ENCODE data around the gene PIK3R6. TPM values are rescaled to one million over a fixed set of nuclear protein-coding genes. Genes with fewer than 3 reads are reported as not detected.

The PIK3R6 gene
- total RNA-seq, 4 donors from 2014 or later = 1.5 to 2.2 (median 2.0) TPM

GRCh38 chr17:8755590-8756255 lies 111.8 kb downstream of the PIK3R6 start:
- Histone ChIP-seq H3K9me3 (no peaks in the 10 kb centered on the region), H3K4me3 (no peak overlapping the region), H3K36me3 (no peaks in the 10 kb centered on the region), H3K27me3 (peaks cover 25% of the 10 kb centered on the region), H3K4me1 (no peaks in the 10 kb centered on the region), H3K27ac (no peak overlapping the region)
- ATAC-seq = no peak
- 88 to 100% methylated on average over 6 to 12 of the region's 12 CpGs for WGBS, 2 donors (ENCODE audit: low coverage in 1 of 2)
- TF ChIP-seq POLR2A (IDR thresholded peaks at IDR 0.05) = no peak
- TF ChIP-seq POLR2AphosphoS5 (IDR thresholded peaks at IDR 0.05) = no peak
- no peak for TF ChIP-seq EP300 (IDR thresholded peaks at IDR 0.05)
- no peak for TF ChIP-seq CTCF (IDR thresholded peaks at IDR 0.05)

- TF ChIP-seq CTCF (IDR thresholded peaks at IDR 0.05) (no peak), POLR2AphosphoS5 (IDR thresholded peaks at IDR 0.05) (no peak), POLR2A (IDR thresholded peaks at IDR 0.05) (no peak), EP300 (IDR thresholded peaks at IDR 0.05) (no peak)
- Histone ChIP-seq H3K27me3 (peaks cover 25% of the 10 kb centered on the region), H3K4me1 (no peaks in the 10 kb centered on the region), H3K4me3 (no peak overlapping the region), H3K9me3 (no peaks in the 10 kb centered on the region), H3K27ac (no peak overlapping the region), H3K36me3 (no peaks in the 10 kb centered on the region)
- WGBS, 2 donors (ENCODE audit: low coverage in 1 of 2) = 75 to 81% methylated on average over 8 of the region's 8 CpGs
- ATAC-seq = no peak
Measured at GRCh38 chr17:8754890-8755289, 112.6 kb downstream of the PIK3R6 start.

GRCh38 chr17:8753976-8754440 lies 113.5 kb downstream of the PIK3R6 start:
- no peak for ATAC-seq
- Histone ChIP-seq H3K4me1 (no peaks in the 10 kb centered on the region), H3K36me3 (no peaks in the 10 kb centered on the region), H3K27me3 (peaks cover 25% of the 10 kb centered on the region), H3K4me3 (no peak overlapping the region), H3K27ac (no peak overlapping the region), H3K9me3 (no peaks in the 10 kb centered on the region)
- WGBS, 2 donors (ENCODE audit: low coverage in 1 of 2) = 29 to 55% methylated on average over 1 of the region's 1 CpG
- TF ChIP-seq POLR2AphosphoS5 (IDR thresholded peaks at IDR 0.05) = no peak

- H3K4me1 ChIP-seq = no peaks in the 10 kb centered on the region
- WGBS, 2 donors (ENCODE audit: low coverage in 1 of 2) = 50 to 51% methylated on average over 2 of the region's 12 CpGs
- no peak overlapping the region for H3K4me3 ChIP-seq
- H3K9me3 ChIP-seq = no peaks in the 10 kb centered on the region
- H3K27ac ChIP-seq = no peak overlapping the region
- no peaks in the 10 kb centered on the region for H3K36me3 ChIP-seq
- ATAC-seq = no peak
- H3K27me3 ChIP-seq = peaks cover 24% of the 10 kb centered on the region
- TF ChIP-seq POLR2AphosphoS5 (IDR thresholded peaks at IDR 0.05) (no peak), POLR2A (IDR thresholded peaks at IDR 0.05) (no peak), CTCF (IDR thresholded peaks at IDR 0.05) (no peak), EP300 (IDR thresholded peaks at IDR 0.05) (no peak)
Measured at GRCh38 chr17:8753136-8753975, 114.1 kb downstream of the PIK3R6 start.

Other genes starting within 250 kb of the PIK3R6 start
- 10 to 100 TPM; 26.0 to 40.9 (median 34.6) TPM for gene MYH10, start 236.9 kb downstream of the PIK3R6 start, total RNA-seq
- gene CCDC42, start 122.8 kb downstream of the PIK3R6 start, total RNA-seq = not detected
- gene SPDYE4, start 109.1 kb downstream of the PIK3R6 start, total RNA-seq = not detected
- under 1 TPM in 1 of 4 donors, not detected in 3; 0.12 TPM for gene MFSD6L, start 68.3 kb downstream of the PIK3R6 start, total RNA-seq
- gene PIK3R5, start 98.0 kb upstream of the PIK3R6 start, total RNA-seq = 10 to 100 TPM in 3 of 4 donors, 1 to 10 TPM in 1; 8.9 to 13.1 (median 11.9) TPM
- gene NTN1, start 153.8 kb upstream of the PIK3R6 start, total RNA-seq = 100 to 1,000 TPM in 2 of 4 donors, 10 to 100 TPM in 2; 74.3 to 211 (median 107) TPM

All from gastroesophageal sphincter (tissue), 4 donors.